Renal cortex interstitium (tissue), 11 donors: ENCODE results near the gene DISP3. TPM values are rescaled to one million over a fixed set of nuclear protein-coding genes. Genes with fewer than 3 reads are reported as not detected.

ENCODE experiments used
- DNase-seq, 11 donors: peaks; one replicate each; pipeline ENCODE4 v3.0.0-alpha.2; 2013; ENCODE audit warnings: low read depth in 9 of 11, low spot score in 4 of 11; ENCODE audit errors: extremely low read depth in 1 of 11
- polyA plus RNA-seq, 3 donors: library from polyadenylated mRNA; unstranded; fragments of 120-200 nt; gene quantifications; one replicate each; pipeline ENCODE4 v1.2.1, GENCODE V29; 2013; ENCODE audit not compliant: insufficient read length in 3 of 3

DISP3 gene
- polyA plus RNA-seq, 3 donors = 0.72 to 2.1 (median 1.8) TPM

DNA sequence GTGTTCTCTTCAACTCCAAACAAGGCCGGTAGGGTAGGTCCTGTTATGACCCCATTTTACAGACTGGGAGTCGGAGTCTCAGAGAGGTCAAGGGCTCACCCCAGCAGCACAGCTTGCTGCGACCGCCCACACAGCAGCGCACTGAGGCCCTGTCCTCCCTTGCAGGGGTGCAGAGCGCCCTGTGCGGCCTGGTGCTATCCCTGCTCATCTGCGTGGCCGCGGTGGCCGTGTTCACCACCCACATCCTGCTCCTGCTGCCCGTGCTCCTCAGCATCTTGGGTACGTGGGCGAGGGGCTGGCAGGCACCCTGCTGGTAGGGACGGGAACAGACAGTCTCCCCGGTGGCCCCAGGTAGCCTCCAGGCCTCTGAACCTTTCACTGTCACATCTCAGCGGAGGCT is 55.9 kb downstream of the DISP3 start:
- no peak for DNase-seq

DNA sequence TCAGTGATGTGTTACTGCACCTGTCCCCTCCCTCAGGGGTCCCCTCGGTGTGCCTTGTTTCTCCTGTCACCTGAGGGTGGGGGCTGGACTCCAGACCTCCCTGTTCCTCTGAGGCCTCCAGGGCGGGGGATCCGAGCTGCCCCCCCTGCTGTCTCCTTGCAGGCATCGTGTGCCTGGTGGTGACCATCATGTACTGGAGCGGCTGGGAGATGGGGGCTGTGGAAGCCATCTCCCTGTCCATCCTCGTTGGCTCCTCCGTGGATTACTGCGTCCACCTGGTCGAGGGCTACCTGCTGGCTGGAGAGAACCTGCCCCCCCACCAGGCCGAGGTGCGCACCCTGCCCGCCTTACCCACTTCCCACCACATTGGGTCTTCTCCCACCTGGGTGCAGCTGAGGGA is 56.4 kb downstream of the DISP3 start:
- DNase-seq = no peak

GRCh38 chr1:11535761-11536572 is 57.0 kb downstream of the DISP3 start:
- DNase-seq = no peak

- no peak for DNase-seq
Observed at GRCh38 chr1:11536573-11537379, 57.8 kb downstream of the DISP3 start.

DNA sequence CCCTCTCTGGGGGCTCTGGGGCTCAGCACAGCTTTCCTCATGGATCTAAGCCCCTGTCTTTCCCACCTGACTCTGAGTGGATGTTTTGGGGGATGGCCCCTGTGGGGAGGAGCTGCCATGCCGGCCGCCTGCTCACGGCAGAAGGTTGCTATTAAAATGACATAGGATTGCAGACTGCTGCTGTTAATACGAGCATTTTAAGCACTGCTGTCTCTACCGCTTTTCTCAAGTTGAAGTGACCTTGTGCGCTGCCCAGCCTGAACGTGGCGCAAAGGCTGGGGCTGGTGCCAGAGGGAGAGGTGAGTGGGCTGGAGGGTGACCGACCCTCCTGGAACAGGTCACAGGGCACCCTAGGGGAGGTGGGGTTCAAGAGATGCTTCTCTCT is 58.4 kb downstream of the DISP3 start:
- no peak for DNase-seq

DNA sequence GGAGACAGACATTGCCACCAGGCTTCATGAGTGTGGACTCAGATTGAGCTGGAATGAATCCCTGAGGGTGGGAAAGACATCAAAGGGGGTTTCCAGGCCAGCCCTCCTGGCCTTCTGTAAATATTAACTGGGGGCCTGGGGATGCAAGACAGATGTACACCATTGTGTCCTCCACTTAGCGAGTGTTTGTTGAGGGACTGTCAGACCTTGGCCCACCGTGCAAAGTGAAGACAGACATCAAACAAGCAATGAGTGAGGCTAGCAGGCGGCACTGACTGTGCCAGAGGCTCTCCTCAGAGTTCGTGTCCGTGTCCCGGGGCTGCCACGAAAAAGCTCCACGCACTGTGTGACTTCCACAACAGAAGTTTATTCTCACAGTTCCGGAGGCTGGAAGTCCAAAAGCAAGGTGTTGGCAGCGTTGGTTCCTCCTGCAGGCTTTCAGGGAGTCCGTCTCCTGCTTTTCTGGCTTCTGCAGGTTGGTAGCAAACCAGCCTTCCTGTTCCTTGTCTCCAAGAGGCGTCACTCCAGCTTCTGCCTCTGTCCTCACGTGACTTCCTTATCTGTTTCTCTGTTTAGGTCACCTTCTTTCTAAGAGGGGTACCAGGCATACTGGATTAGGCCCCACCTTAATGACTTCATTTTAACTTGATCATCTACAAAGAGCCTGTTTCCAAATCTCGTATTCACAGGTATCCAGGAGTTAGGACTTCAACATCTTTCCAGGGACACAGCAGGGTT is 59.1 kb downstream of the DISP3 start:
- DNase-seq = no peak

DNA sequence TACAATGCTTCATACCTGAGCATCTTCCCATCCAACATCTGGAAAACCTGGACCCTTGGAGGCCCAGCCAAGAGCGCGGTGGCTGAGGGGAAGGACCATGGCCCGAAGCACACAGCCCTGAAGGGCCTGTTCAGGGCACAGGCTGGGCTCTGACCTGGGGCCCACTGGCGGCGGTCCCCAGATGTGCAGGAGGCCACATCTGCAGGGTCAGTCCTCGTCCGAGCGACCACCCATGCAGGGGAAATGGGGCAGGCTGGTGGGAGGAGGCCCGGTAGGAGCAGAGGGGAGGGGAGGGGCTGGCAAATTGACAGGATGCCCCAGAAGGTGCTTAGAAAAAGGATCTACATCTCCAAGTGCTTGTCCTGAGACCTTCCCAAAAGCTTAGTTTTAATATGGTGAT is 59.9 kb downstream of the DISP3 start:
- DNase-seq = no peak

DNA sequence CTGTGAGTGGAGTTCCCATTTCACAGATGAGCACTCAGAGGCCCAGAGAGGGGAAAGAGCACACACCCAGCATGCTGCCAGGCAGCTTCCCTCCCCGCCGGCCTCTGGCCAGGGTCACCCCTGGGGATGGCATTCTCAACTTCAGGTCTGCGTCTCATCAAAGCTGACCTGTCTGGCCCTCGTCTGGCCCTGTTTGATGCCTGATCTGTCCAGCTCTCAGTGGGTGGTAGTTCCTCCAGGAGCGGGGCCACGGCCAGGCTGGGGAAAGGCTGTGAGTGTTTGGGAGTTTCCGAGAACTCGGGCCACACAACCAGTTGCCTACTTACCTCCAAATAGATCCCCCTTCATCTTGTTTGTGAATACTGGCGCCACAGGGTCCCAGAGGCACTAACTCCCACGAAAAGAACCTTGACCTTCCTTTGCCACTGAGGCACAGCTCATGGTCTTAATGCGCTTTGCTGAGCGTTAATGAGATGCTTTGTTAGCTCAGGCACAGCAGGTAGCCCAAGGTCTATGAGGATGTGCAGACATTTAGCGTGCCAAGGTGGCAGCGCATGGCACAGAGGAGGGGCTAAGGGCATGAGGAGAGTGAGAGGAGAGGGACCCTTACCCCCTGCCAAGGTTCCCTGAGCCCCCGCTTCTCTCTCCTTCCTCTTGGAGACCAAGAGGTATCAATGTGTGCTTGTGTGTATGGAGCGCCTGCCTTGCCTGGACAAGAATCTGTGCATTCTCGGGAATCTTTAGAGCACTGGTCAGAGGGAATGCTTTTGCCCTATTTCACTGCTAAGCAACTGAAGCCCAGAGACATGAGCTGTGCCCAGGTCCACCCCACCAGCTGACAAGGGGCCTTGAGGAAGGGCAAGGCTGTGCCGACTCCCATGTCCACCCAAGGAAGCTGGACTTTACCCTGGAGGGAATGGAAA is 61.2 kb downstream of the DISP3 start:
- no peak for DNase-seq

- DNase-seq = no peak
Observed at GRCh38 chr1:11540773-11541160, 61.8 kb downstream of the DISP3 start.

- DNase-seq = no peak
Observed at GRCh38 chr1:11541236-11541635, 62.3 kb downstream of the DISP3 start.

DNA sequence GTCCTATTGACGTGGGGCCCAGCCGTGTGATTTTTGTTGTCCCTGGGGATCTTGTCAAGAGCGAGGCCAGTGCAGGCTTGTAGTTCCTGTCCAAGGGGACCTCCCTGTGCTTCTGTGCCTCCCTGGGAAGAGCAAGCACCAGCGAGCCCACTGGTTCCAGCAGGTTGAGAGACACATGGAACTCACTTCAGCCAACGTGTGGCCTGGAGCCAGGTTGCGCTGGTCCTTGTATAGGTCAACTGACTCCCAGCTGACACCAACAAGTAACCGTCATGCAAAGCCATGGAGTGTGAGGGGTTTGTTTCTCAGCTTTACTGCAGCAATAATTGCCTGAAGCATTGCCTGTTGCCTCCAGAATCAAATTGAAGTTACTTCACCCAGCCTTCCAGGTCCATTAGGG is 63.0 kb downstream of the DISP3 start:
- DNase-seq = no peak

DNA sequence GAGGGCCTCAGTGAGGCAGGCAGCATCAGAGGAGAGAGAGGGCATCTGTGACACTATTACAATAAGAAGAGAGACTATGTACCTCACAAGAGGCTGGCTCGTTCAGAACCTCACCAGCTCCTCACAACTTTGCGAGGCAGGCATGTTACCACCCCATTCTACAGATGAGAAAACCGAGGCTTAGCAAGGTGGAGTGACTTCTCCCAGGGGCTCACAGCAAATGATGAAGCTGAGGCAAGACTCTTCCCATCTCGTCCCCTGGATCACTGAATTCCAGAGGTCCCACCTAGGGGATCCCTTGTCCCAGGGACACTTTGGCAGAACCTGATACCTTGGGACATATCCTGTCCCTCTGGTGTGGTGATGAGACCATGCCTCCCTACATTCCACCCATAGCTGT is 64.4 kb downstream of the DISP3 start:
- DNase-seq = no peak

DNA sequence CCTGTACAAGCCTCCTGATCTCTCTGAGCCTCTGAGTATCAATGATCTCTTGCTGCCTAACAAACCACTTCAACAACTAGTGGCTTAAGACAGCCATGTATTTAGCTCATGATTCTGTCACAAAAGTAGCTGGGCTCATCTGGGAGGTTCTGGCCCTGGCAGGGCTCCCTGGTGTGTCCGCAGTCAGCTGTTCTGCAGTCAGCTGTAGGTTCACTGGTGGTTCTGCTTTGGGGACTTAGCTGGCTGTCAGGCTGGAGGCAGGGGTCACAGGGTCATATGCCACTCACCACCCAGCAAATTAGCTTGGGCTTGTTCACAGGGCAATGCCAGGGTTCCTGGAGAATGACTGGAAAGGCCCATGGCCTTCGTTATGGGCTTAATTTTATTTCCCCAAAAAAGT is 64.8 kb downstream of the DISP3 start:
- DNase-seq = no peak

- DNase-seq = no peak
Observed at GRCh38 chr1:11546456-11546855, 67.5 kb downstream of the DISP3 start.

- DNase-seq = peak; percentile 85 to 97 (median 92)
Observed at GRCh38 chr1:11550664-11551283, 71.8 kb downstream of the DISP3 start.

DNA sequence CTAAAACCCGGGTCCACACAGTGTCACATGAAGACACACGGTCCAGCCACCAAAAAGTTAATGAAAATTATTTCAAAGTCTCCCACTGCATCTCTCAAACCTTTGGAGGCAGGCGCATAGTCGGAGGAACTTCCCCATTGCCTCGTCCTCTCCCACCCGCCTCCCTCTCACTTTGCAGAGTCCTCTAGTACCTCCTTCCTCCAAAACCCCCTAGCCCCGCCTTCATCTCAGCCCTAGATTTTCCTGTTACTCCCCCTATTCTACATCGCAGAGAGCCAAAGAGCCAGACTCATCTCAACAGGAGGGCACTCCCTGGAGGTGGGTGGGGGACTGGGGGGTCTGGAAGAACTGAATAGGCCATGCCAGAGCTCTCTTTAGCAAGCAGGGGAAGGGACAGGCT is 79.3 kb downstream of the DISP3 start:
- no peak for DNase-seq

- no peak for DNase-seq
Observed at GRCh38 chr1:11558871-11559590, 80.1 kb downstream of the DISP3 start.

GRCh38 chr1:11559591-11559970 is 80.6 kb downstream of the DISP3 start:
- no peak for DNase-seq
